HG02642 (cell line): ENCODE results near the gene FZD10.

Source experiments
- ATAC-seq: cut with Tn5 transposase; IDR thresholded peaks from one replicate; pipeline ENCODE4 v1.9.1; 2021; ENCODE audit warnings: mild to moderate bottlenecking; ENCODE audit not compliant: unreplicated experiment, poor library complexity

FZD10 gene

GRCh38 chr12:130162267-130162666 lies at the start of gene FZD10:
FZD10 (plus strand) TSS chr12:130162464; CDS start chr12:130162943, 479 bp downstream.
- no peak for ATAC-seq

- ATAC-seq, result no peak
These were observed 47.3 kb upstream of the FZD10 start for GRCh38 chr12:130114952-130115351.

GRCh38 chr12:130115646-130116045 lies 46.6 kb upstream of the FZD10 start:
- no peak for ATAC-seq

- no peak for ATAC-seq
These were observed 45.5 kb upstream of the FZD10 start for GRCh38 chr12:130116791-130117190.

- ATAC-seq, result no peak
These were observed 45.0 kb upstream of the FZD10 start for GRCh38 chr12:130117233-130117632.

GRCh38 chr12:130117701-130118100 lies 44.6 kb upstream of the FZD10 start:
- no peak for ATAC-seq

- no peak for ATAC-seq
These were observed 44.1 kb upstream of the FZD10 start for GRCh38 chr12:130118181-130118580.

GRCh38 chr12:130119241-130119861 lies 42.9 kb upstream of the FZD10 start:
- no peak for ATAC-seq

- ATAC-seq, result no peak
These were observed 42.1 kb upstream of the FZD10 start for GRCh38 chr12:130120012-130120805.

- no peak for ATAC-seq
These were observed 40.9 kb upstream of the FZD10 start for GRCh38 chr12:130121226-130122000.

GRCh38 chr12:130122356-130122755 lies 39.9 kb upstream of the FZD10 start:
- no peak for ATAC-seq

GRCh38 chr12:130124106-130124505 lies 38.2 kb upstream of the FZD10 start:
- no peak for ATAC-seq

GRCh38 chr12:130124605-130125244 lies 37.5 kb upstream of the FZD10 start:
- ATAC-seq, result no peak

- ATAC-seq, result no peak
These were observed 36.2 kb upstream of the FZD10 start for GRCh38 chr12:130126023-130126432.

GRCh38 chr12:130127532-130127911 lies 34.7 kb upstream of the FZD10 start:
- ATAC-seq, result no peak

GRCh38 chr12:130127912-130128789 lies 34.1 kb upstream of the FZD10 start:
- ATAC-seq, result no peak

- ATAC-seq, result no peak
These were observed 33.2 kb upstream of the FZD10 start for GRCh38 chr12:130128790-130129735.

- ATAC-seq, result no peak
These were observed 31.9 kb upstream of the FZD10 start for GRCh38 chr12:130130346-130130745.

GRCh38 chr12:130131025-130131424 lies 31.2 kb upstream of the FZD10 start:
- ATAC-seq, result no peak
